Subcutaneous adipose tissue (tissue), 4 donors: ENCODE data around the gene ENTPD5. TPM values are rescaled to one million over a fixed set of nuclear protein-coding genes. Genes with fewer than 3 reads are reported as not detected.

Source experiments
- CTCF ChIP-seq: fragments of 450-650 bp; IDR thresholded peaks from one replicate; pipeline ENCODE4 v1.5.1; 2016; ENCODE audit warnings: low read depth, mild to moderate bottlenecking, control low read depth, antibody characterized with exemption, moderate library complexity
- total RNA-seq, 4 donors: library from RNA; depleted of rRNA; stranded (reverse); fragments of >200 nt; gene quantifications; one replicate each; pipeline ENCODE4 v1.1.0, GENCODE V29; 2016

ENTPD5 gene
- total RNA-seq, 4 donors from 2014 or later = 10.0 to 14.9 (median 12.4) TPM

DNA sequence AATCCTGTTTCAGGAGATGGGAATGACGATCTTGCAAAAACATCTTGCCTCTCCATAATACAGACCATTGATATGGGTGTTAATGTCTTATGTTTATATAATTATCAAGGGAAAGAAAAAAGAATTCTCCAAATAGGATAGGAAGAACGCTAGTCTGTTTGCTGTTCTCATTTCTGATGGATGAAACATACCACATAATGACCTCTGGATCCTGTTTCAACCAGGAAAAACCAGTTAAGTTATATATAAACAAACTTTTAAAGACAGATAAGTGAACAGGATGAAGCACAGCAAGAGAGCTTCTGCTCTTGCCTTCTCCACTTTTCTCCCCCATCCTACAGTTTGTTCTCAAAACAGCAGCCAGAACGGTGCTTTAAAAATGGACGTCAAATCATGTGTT, 41.2 kb downstream of the ENTPD5 start:
- no peak for TF ChIP-seq CTCF

GRCh38 chr14:73976125-73976524, 43.0 kb downstream of the ENTPD5 start:
- no peak for TF ChIP-seq CTCF

GRCh38 chr14:73973497-73973896, 45.6 kb downstream of the ENTPD5 start:
- TF ChIP-seq CTCF = no peak

DNA sequence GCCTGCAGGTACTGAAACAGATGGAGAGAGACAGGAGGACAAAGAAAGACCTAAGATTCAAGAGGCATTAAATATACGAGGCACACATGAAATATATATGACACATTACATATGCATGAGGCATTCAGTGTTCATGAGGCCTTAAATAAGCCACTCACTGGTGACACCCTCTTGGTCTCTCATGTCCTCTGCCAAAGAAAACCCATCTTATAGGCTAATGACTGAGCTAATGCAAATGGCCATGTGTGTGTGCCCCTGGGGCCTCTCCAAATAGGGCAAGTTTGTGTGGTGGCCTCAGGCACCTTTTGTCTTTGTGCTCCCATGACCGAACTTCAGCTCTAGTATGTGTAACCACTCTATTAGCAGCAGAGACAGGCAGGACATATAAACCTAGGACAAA, 50.2 kb downstream of the ENTPD5 start:
- no peak for TF ChIP-seq CTCF

DNA sequence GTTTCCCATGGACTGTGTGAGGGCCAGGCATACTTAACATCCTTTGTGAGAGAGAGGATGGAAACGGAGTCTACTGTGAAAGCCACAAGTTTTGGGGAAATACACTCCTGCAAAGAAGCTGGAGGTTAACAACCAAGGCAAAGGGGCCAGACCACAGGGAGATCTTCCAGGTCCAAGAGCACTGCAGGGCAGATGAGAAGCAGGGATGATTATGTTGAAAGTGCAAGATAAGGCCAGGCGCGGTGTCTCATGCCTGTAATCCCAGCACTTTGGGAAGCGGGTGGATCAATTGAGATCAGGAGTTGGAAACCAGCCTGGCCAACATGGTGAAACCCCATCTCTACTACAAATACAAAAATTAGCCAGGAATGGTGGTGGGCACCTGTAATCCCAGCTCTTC, 53.9 kb downstream of the ENTPD5 start:
- no peak for TF ChIP-seq CTCF

- no peak for TF ChIP-seq CTCF
These were observed 57.9 kb downstream of the ENTPD5 start for GRCh38 chr14:73961192-73961591.

GRCh38 chr14:73958591-73958990, 60.5 kb downstream of the ENTPD5 start:
- TF ChIP-seq CTCF = no peak
